IPS-20b (cell line): ENCODE data around the gene ERCC6L.

ENCODE experiments used
- H3K27ac ChIP-seq: one replicate; pipeline ENCODE4 v1.5.1; 2013; ENCODE audit warnings: low read length
- H3K27me3 ChIP-seq: 2 replicates; pipeline ENCODE4 v1.6.1; 2013; ENCODE audit warnings: mild to moderate bottlenecking, low read length, inconsistent platforms; ENCODE audit not compliant: insufficient read depth
- H3K36me3 ChIP-seq: 2 replicates; pipeline ENCODE4 v1.6.1; 2013; ENCODE audit warnings: low read depth, mild to moderate bottlenecking, inconsistent platforms, low read length, moderate library complexity; ENCODE audit not compliant: insufficient read depth
- H3K4me1 ChIP-seq: 2 replicates; pipeline ENCODE4 v1.6.1; 2013; ENCODE audit warnings: mild to moderate bottlenecking, control low read depth, inconsistent platforms, low read length, moderate library complexity; ENCODE audit not compliant: insufficient read depth
- H3K4me3 ChIP-seq: 2 replicates; pipeline ENCODE4 v1.5.1; 2013; ENCODE audit warnings: mild to moderate bottlenecking, low read length, inconsistent platforms
- H3K9ac ChIP-seq: 2 replicates; pipeline ENCODE4 v1.6.1; 2013; ENCODE audit warnings: low read depth, mild to moderate bottlenecking, inconsistent platforms, low read length, moderate library complexity
- H3K9me3 ChIP-seq: 2 replicates; pipeline ENCODE4 v1.6.1; 2013; ENCODE audit warnings: mild to moderate bottlenecking, low read depth, low read length, inconsistent platforms; ENCODE audit not compliant: insufficient read depth

The ERCC6L gene

GRCh38 chrX:72238721-72239475 is at the start of gene ERCC6L:
Gene ERCC6L, minus strand, starts transcription at chrX:72239027. Its CDS starts 116 bp downstream, at chrX:72238911.
- Histone ChIP-seq H3K4me1 (no peaks in the 10 kb centered on the region), H3K9me3 (no peaks in the 10 kb centered on the region), H3K4me3 (peak within 1 kb of the TSS; percentile 93), H3K27me3 (no peaks in the 10 kb centered on the region), H3K36me3 (peaks cover 16% of the 10 kb centered on the region), H3K27ac (peak within 1 kb of the TSS; percentile 74), H3K9ac (peak within 1 kb of the TSS; percentile 92)

DNA sequence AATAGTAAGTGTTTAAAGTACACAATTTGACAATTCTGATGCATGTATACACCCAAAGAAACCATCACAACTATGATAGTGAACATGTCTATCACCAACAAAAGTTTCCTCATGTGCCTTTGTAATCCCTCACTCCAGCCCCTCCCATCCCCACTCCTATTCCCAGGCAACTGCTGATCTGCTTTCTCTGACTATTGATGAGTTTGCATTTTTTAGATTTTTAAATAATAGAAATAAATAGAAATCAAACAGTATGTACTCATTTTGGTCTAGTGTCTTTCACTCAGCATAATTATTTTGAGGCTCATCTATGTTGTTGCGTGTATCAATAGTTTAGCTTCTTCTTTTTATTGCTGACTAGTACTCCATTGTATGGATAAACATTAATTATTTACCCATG is 43.5 kb upstream of the ERCC6L start:
- Histone ChIP-seq H3K9me3 (no peaks in the 10 kb centered on the region), H3K4me1 (no peaks in the 10 kb centered on the region), H3K9ac (no peak overlapping the region), H3K27ac (no peak overlapping the region), H3K27me3 (no peaks in the 10 kb centered on the region), H3K4me3 (no peak overlapping the region), H3K36me3 (no peaks in the 10 kb centered on the region)

DNA sequence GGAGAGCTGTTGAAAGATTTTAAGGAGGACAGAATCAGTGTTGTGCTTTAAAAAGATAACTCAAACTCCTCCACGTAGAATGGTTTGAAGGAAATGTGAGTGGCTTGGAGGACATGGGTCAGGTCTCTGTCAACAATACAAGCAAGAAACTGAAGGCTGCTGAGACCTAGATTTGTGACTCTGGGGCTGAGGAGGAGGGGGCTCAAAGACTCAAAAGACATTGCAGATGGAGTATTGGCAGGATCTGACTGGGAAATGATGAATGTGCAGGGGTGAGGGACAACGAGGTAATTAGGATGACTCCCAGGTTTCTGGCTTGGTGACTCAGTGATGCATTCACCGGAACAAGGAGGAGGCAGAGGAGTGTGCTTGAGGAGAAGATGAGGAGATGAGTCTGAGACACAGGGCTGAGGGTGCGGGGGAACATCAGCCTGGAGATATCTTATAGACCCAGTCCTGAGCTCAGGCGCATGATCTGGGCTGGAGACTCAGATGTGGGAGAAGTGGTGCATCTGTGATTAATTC is 41.6 kb upstream of the ERCC6L start:
- H3K36me3 ChIP-seq = peaks cover 12% of the 10 kb centered on the region
- no peak overlapping the region for H3K27ac ChIP-seq
- H3K9me3 ChIP-seq = no peaks in the 10 kb centered on the region
- H3K9ac ChIP-seq = no peak overlapping the region
- H3K27me3 ChIP-seq = no peaks in the 10 kb centered on the region
- H3K4me3 ChIP-seq = no peak overlapping the region
- no peaks in the 10 kb centered on the region for H3K4me1 ChIP-seq

- Histone ChIP-seq H3K4me1 (no peaks in the 10 kb centered on the region), H3K36me3 (peaks cover 51% of the 10 kb centered on the region), H3K27ac (peak overlapping the region; percentile 71), H3K9ac (peak overlapping the region; percentile 99), H3K4me3 (peak overlapping the region; percentile 97), H3K9me3 (no peaks in the 10 kb centered on the region), H3K27me3 (no peaks in the 10 kb centered on the region)
Observed at GRCh38 chrX:72276478-72276953, 37.7 kb upstream of the ERCC6L start.

GRCh38 chrX:72274526-72274925 is 35.7 kb upstream of the ERCC6L start:
- Histone ChIP-seq H3K36me3 (peaks cover 71% of the 10 kb centered on the region), H3K27ac (no peak overlapping the region), H3K4me3 (peak overlapping the region; percentile 97), H3K4me1 (no peaks in the 10 kb centered on the region), H3K9ac (peak overlapping the region; percentile 99; the same call in 1 of the 2 replicates), H3K27me3 (no peaks in the 10 kb centered on the region), H3K9me3 (no peaks in the 10 kb centered on the region)

DNA sequence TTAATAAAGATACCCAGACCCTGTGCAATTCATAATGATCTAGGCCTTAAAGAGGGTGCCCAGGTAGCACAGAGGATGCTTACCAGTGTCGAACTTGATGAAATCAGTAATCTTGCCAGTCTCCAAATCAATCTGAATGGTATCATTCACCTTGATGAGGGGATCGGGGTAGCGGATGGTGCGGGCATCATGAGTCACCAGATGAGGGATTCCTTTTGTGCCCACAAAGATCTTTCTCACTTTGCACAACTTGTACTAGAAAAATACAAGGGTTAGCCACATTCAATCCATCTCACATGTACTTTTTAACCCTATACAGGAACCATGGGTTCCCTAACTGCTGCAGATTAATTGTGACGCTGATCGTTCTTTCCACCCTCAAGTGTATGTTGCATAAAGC is 34.9 kb upstream of the ERCC6L start:
- no peak overlapping the region for H3K9ac ChIP-seq
- H3K4me1 ChIP-seq = no peaks in the 10 kb centered on the region
- peaks cover 76% of the 10 kb centered on the region for H3K36me3 ChIP-seq
- H3K27ac ChIP-seq = no peak overlapping the region
- no peaks in the 10 kb centered on the region for H3K27me3 ChIP-seq
- H3K4me3 ChIP-seq = peak overlapping the region; percentile 97
- H3K9me3 ChIP-seq = no peaks in the 10 kb centered on the region

DNA sequence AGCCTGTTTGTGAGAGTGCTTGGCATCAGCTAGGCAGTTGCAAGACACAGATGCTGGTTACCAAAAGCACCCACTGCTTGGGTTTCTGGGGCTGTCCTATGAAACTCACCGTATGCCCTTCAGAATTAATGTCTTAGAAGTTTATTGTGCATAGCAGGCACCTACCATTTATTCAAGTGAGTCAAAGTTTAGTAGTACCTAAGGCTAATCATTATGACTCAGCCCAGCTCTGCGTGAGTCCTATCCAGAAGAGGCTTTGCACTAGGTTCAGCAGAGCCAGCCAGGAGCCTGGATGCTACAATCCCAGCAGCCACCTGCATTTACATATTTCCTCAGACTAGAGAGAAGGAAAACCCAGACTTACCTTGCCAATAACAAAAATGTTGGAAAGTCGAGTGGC is 34.0 kb upstream of the ERCC6L start:
- H3K27me3 ChIP-seq = no peaks in the 10 kb centered on the region
- no peak overlapping the region for H3K27ac ChIP-seq
- H3K4me3 ChIP-seq = no peak overlapping the region
- H3K9ac ChIP-seq = no peak overlapping the region
- no peaks in the 10 kb centered on the region for H3K9me3 ChIP-seq
- peaks cover 85% of the 10 kb centered on the region for H3K36me3 ChIP-seq
- H3K4me1 ChIP-seq = no peaks in the 10 kb centered on the region

DNA sequence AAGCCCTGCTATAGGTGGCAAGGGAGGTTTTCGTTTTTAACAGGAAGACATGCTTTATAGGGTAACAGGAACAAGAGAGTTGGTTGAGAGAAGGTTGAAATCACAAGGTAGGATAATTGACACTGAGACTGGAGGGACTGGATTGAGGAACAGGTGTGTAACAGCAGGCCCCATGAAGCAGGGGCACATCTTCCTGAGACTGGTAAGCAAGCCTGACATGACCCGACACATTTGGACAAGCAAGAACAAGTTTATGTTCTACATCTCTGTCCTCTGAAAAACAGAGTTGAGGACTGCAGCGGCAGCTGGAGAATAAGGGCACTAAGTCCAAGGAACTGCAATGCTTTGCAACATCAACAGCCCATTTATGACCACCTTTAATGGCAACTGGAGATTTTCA is 33.0 kb upstream of the ERCC6L start:
- Histone ChIP-seq H3K27me3 (no peaks in the 10 kb centered on the region), H3K4me1 (no peaks in the 10 kb centered on the region), H3K9ac (no peak overlapping the region), H3K27ac (no peak overlapping the region), H3K9me3 (no peaks in the 10 kb centered on the region), H3K36me3 (peaks cover 89% of the 10 kb centered on the region), H3K4me3 (no peak overlapping the region)

DNA sequence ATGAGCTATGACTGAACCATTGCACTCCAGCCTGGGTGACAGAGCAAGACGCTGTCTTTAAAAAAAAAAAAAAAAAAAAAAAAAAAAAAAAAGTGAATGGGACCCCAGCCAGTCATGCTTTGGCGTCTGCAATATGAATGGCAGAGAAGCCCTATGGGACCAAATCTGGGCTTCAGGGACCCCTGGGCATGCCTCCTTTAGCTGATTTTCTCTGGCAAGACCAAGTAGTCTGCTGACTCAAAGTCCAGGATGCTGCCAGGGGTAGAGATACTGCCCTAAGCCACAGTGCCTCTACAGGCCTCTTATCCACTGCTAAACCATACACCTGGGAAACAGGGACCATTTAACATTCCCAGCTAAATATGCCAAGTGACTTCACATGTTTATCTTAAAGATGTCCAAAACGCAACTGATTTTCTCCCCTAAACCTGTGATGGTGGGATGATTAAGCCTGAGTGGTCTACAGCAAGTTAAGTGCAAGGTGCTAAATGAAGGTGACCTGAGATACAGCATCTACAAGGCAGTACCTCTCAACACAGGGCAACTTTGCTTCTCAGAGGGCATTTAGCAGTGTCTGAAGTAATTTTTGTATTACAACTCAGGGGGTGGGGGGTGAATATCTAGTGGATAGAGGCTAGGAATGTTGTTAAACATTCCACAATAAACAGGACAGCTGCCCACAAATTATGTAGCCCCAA is 32.4 kb upstream of the ERCC6L start:
- Histone ChIP-seq H3K9ac (no peak overlapping the region), H3K27ac (no peak overlapping the region), H3K4me3 (no peak overlapping the region), H3K36me3 (peaks cover 86% of the 10 kb centered on the region), H3K9me3 (no peaks in the 10 kb centered on the region), H3K27me3 (no peaks in the 10 kb centered on the region), H3K4me1 (no peaks in the 10 kb centered on the region)

DNA sequence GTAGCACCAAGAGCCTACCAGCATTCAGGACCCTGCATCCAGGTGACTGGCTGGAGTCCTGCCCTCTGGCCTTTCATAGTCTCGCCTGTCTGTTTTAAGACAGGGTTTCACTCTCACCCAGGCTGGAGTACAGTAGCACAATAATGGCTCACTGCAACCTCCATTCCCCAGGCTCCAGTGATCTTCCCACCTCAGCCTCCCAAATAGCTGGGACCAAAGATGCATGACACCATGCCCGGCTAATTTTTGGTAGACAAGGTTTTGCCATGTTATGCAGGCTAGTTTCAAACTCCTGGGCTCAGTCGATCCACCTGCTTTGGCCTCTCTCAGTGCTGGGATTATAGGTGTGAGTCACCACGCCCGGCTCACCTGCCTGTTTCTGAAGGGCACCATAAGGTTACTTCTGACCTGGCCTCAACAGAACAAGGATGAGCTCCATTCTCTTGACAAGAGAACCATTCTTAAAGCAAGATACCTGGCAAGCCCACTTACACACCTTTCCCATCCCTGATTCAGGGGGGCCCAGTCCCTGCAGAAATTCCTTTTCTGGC is 31.6 kb upstream of the ERCC6L start:
- no peak overlapping the region for H3K9ac ChIP-seq
- no peak overlapping the region for H3K4me3 ChIP-seq
- peaks cover 77% of the 10 kb centered on the region for H3K36me3 ChIP-seq
- no peaks in the 10 kb centered on the region for H3K27me3 ChIP-seq
- H3K4me1 ChIP-seq = no peaks in the 10 kb centered on the region
- H3K9me3 ChIP-seq = no peaks in the 10 kb centered on the region
- H3K27ac ChIP-seq = no peak overlapping the region

DNA sequence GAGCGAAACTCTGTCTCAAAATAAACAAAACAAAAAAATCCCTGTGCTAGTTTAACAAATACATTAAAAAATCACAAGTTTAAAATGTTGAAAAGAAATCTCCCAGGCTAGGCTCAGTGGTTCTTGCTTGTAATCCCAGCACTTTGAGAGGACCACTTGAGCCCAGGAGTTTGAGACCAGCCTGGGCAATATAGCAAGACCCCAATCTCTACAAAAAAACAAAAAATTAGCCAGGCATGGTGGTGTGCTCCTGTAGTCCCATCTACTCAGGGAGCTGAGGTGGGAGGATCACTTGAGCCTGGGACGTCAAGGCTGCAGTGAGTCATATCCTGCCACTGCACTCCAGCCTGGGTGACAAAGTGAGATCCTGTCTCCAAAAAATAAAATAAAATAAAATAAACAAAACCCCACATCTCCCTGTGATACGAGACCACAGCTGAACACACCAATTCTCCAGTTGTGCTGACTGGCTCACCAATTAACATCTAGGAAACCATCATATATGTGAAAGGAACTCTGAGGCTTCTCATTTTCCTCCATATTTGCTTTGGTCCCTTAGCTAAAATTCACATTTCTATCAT is 30.9 kb upstream of the ERCC6L start:
- Histone ChIP-seq H3K36me3 (peaks cover 71% of the 10 kb centered on the region), H3K4me1 (no peaks in the 10 kb centered on the region), H3K9ac (no peak overlapping the region), H3K27ac (no peak overlapping the region), H3K9me3 (no peaks in the 10 kb centered on the region), H3K27me3 (no peaks in the 10 kb centered on the region), H3K4me3 (no peak overlapping the region)
